Measurements from ENCODE around the gene GNAO1.
A peak's percentile ranks its signal among the peaks of the same experiment; 100 is the strongest.

The GNAO1 gene

DNA sequence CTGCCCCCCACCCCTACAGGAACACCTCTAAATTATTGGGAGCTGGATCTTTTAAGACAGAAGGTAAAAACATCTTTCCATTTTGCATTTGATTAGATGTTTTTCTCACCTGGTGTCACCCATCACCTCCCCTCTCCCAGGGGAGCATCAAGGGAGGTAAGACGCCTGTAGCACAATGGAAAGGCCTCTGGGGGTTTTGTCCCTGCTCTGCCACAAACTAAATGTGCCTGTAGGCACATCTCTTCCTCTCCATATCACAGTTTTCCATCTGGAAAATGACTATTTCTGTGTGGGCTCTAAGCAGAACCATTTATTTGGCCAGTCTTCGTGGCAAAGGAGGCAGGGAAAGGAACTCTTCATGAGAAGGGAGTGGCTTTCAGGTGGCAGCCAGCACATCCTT, 76.6 kb downstream of the GNAO1 start:
- peak; percentile 25 for DNase-seq

DNA sequence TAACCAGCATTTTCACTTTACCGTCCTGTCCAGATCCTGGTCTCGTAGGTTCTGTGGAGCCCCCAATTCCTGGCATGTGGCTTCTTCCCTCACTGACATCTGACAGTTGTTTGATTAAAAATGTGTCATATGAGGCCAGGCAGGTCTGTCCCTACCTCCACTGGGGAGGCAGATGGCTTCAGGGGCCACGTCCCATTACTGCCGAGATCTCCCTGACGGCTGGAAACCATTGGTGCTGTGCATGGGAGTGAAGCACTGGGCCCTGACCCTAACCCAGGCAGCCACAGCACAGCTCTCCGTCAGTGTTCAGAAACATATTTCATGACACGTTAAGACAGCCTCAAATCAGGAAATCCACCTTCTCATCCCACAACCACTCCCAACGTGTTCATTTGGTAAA, 77.5 kb downstream of the GNAO1 start:
- no peak for DNase-seq

DNA sequence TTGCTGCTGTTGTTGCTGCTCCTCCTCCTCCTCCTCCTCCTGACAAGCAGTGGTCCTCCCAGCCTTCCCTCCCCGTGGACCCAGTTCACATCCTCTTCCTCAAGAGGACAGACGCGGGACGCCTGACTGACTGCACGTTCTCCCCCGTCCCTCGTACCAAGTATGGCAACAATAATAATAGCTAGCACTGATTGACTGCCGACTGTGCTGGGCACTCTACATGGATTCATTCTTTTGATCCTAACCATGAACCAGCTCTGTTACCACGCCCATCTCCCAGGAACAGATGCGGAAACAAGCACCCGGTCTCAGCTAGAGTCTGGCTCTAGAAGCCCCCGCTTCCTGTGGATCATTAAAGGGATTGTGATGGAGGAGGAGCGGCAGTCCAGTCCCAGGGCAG, 78.0 kb downstream of the GNAO1 start:
- DNase-seq, result no peak

DNA sequence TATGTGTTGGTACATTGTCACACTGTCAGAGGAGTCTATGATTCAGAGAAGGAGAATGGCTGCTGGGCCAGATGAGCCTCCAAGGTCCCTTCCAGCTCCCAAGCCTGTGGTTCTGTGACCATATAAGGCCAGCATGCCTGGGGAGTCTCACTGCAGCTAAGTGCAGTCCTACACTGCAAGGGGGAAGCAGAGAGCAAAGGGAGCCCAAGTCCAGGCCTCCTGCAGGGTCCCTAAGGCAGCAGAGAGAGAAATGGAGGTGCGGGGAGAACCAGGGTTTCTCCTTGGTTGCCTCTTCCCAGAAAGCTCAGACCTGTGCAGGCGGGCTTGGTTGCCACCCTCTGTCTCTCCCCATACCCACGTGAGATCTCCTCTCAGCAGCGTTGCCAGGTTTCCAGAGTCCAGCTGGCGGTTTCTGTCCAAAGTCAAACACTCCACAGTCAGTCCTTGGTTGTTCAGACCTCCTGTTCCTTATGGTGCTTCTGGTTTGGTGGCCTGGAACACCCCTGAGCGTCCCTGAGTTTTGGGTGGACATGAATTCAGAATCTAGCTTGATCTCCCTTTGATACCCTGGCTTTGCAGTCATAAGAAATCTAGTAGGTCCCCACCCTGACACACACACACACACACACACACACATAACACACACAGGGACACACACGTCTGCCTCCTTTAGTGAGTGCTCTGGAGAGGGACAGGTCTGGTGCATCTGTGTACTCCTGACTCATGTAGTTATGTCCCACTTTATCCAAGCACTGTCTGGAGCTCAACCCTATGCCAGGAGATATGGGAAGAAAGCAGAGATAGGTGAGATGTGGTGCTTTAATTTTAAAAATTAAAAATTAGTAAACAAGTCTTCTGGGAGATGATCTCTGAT, 78.8 kb downstream of the GNAO1 start:
- no peak for DNase-seq

DNA sequence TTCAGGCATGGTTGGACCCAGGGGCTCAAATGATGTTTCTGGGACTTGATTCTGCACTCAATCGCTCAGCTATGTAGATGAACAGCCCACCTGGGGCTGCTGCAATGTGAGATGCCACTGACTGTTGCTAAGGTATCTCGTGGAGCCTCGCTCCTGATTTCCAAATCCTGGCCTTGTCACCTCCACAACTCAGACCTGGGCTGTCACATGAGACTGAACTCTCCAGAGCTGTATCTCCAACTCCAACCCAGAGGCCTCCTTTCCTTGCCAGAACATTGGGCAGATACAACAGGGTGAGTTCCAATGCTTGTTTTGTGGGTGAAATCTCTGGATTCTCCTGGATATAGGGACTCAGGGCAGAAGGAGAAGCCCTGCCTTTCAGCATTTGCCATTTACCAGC, 79.5 kb downstream of the GNAO1 start:
- no peak for DNase-seq

DNA sequence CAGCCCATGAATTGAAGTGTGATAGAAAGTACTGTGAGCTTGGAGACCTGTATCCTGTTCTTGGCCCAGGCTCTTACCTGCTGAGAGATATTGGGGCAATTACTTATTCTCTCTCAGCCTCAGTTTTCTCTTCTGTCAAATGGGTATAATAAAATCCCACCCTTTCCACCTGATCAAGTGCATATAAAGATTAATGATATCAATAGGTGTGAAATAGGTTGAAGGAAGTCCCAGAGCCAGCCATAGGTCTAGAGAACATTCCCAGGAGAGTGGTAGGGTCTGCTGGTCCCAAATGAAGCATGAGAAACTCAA, 81.2 kb downstream of the GNAO1 start:
- DNase-seq, result no peak

DNA sequence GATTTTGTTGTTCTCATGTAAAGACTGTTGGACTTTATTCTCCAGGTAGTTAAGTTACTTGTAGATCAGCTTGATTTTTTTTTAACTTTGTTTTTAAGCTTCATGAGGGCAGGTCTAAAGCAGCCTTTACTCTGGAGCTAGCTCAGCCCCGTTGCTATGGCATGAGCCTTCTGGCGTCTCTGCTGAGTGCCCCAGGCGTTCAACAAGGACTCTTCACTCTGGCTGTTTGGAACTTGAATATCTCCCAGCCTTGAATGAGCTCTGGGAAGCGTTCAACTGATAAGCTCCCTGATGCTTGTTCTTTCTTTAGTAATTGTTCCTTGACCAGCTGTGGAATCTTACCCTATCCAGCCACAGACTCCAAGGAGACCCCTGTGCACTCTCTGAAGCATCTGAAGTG, 82.3 kb downstream of the GNAO1 start:
- no peak for DNase-seq

DNA sequence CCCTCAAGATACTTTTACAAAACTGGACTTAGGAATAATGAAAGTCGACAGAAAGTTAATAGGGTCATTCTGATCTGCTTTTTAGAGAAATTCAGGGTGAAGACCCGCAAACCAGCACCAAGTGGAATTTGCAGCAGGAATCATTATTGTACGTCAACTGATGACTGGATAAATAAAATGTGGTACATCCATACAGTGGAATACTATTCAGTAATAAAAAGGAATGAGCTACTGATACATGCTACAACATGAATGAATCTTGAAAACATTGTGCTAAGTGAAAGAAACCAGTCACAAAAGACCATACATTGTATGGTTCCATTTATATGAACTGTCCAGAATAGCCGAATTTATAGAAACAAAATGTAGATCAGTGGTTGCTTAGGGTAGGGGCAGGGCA, 83.1 kb downstream of the GNAO1 start:
- no peak for DNase-seq

DNA sequence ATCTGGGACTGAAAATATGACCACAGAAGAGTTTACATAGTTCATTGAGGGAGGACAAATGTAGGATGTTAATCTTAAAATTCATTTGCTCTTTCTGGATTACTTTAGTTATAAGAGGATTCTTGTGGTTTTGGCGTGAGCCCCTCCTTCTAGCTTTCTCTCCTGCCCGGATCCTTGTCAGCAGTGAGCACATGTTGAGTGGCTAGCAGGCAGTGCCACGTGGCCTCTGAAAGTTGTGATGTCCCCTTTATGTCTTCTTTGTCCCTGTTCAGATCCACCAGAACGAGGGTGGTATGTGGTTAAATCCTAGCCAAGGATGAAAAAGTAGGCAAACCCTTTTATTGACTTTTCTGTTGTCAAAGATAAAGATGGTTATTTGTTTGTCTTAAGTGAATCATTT, 83.8 kb downstream of the GNAO1 start:
- no peak for DNase-seq

DNA sequence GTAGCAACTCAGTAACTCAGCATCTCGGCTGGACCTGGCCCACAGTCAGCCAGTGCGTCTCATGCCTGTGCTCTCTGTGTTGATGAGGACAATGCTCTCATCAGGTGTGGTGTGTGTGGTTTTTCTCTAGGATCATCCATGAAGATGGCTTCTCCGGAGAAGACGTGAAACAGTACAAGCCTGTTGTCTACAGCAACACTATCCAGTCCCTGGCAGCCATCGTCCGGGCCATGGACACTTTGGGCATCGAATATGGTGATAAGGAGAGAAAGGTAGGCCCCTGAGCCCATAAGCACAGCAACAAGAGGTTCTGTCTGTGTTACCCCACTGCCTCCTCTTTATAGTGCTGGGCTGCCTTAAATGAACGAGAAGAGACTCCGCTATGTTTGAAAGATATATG, 84.5 kb downstream of the GNAO1 start:
- no peak for DNase-seq

DNA sequence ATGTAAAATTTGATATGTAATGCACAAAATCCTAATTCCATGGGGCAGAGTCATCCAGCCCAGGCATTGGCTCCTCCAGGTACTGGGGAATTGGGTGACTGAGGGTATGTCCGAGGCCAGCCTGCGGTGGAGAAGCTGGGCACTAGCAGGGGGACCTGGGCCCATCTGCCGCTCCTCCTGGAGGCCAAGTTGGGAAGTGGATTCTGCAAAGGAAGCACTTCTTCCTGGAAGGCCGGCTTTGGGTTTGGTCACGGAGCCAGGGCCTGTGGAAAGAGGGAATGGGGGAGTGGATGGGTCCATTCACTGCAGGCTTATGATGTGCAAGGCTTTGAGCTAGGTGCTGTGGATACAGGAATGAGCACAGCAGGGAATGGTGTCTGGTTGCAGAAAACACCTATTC, 85.8 kb downstream of the GNAO1 start:
- DNase-seq, result no peak

DNA sequence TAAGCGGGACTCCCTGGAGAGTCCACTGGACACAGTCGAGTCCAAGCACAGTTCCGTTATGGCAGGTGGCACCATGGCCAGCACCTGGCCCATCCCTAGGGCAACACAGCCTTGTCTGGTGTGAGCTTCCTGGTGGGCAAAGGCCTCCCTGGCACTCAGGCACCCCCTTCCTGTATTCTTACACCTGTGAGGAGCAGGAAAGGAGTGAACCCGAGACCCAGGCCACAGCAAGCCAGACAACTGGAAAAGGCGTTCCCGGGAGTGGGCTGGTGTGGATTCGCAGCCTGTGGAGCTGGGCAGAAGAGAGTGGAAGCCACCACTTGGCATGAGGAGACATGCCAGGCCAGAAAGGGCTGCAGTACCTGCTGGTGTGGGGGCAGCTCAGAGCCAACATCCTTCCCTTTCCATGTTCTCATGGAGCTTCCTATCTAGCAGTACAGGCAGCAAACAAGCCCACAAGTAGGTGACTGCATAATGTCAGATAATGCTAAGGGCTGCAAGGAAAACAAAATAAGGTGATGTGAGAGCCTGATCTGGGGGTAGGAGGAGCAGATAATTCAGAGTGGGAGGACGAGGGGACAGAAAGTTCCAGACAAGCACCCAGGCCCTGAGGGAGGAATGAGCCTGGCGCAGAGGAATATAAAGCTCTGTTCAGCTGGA, 87.0 kb downstream of the GNAO1 start:
- no peak for DNase-seq

DNA sequence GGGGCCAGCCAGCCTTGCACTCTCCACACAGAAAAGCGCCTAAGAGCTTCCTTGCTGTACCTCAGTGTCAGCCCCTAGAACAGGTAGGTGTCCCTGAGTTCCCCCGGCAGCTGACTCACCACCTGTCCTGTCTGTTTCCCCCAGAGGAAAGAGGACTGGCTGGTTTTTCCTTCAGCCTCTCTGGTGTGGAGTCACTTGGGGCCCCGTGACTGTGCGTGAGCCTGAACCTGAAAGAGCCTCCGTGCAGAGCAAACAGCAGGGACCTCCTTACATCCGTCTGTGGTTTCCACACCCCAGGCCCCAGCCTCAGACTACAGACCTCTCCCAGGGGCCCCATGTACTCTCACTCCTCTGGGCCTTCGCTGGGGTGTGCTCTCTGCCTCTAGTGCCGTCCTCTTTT, 87.8 kb downstream of the GNAO1 start:
- DNase-seq, result no peak

DNA sequence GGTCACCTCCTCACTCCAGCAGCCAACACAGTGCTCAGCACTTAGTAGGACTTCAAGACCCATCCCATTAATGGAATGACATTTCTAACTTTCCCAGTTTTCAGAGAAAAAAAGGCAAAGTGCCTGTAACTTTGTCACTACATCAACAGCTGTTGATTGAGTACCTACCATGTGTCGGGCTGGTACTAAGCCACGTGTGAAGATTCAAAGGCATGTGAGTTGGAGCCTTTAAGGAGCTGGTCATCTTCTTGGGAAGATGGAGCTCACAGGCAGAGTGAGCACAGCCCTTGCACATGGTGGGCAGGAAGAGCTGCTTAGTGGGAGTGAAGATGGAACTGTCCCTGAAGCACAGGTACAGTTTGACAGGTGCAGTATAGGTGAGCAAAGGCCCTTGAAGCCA, 88.6 kb downstream of the GNAO1 start:
- DNase-seq, result no peak

DNA sequence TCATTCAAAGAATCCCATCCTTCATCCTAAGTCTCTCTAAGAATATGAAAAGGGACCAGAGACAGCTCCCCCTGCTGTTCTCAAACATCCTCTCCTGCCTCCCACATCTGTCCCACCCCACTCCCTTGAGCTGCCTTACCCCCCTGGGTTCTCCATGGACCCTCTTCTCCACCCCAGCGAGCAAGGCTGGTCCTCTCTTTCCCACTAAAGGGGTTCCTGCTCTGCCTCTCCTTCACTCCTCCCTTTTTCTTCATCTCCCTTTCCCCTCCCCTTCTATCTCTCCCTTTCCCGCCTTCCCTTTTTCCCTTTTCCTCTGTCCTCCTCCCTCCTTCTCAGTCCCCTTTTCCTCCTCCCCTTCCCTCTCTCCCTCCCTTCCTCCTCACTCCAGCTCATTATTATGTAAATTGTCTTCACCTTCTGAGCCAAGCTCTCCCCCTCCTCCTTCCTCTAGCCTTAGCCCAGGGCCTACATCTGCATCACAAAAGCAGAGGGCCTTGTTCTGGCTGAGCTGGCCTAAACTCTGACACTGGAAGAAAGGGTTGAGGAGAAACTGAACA, 90.0 kb downstream of the GNAO1 start:
- peak; percentile 46 for DNase-seq

DNA sequence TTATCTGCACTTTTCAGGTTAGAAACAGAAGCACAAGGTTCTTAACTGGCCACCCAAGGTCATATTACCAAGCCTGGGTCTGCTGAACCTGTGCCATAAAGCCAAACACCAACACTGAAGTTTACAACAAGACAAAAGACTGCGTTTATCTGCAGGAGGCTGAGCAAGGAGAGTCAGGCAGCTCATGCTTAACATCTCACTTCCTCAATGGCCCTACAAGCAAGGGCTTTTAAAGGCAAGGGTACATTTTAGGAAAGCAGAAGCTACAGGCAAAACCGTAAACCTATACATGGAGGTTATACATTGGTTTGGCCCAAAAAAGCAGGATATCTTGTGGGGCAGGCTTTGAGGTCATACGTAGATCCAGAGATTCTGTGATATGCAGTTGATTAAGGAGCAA, 91.2 kb downstream of the GNAO1 start:
- DNase-seq, result no peak

DNA sequence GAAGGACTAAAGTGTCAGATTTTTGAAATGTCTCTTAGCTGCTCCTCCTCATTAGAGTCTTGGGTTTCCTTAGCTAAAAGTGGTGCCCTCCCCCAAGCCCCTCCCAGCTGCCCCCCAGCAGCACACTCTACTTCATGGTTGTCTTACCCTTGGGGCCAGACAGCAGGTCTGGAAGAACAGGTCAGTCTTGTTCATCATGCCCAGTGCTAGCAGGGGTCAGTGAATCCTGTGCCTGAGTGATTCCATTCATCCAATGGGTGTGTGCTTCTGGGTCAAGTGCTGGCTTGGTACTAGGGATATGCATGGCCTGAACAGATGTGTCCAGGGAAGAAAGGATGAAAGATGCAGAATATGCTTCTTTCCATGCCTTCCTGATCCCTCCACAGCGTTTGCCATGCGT, 93.2 kb downstream of the GNAO1 start:
- DNase-seq, result no peak

DNA sequence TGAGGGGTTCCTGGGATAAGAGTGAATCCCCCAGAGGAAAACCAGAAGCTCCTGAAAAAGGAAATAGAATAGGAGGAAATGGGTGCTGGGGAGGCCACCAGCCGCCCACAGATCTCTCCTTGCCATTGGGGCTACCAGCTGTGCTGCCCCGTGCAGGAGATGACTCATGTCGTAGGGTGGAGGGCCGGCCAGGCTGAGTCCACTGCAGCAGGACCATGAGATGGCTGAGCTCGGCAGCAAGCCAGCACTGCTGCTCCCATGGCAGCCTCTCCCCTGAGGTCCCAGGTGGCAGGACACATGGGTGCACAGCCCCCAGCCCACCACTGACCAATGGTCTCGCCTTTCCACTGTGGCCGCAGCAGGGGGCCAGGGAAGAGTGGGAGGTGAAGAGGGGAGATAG, 95.5 kb downstream of the GNAO1 start:
- no peak for DNase-seq

DNA sequence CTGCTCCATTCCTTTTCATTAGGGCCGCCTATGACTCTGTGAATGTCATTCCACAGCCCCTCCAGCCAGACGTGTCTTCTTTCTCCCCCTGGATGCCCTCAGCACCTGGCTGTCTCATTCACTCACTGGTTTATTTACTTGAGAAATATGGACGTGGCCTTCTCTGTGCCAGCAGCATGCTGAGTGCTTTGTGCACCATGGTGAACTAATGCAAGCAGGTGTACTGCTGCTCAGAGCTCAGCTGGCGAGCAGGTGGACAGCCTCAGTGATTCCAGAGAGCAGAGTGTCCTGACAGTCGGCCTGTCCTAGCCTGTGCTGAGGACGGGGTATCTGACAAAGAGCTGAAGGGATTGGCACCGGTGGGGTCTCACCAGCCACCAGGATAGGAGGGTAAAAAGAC, 96.7 kb downstream of the GNAO1 start:
- DNase-seq, result no peak

DNA sequence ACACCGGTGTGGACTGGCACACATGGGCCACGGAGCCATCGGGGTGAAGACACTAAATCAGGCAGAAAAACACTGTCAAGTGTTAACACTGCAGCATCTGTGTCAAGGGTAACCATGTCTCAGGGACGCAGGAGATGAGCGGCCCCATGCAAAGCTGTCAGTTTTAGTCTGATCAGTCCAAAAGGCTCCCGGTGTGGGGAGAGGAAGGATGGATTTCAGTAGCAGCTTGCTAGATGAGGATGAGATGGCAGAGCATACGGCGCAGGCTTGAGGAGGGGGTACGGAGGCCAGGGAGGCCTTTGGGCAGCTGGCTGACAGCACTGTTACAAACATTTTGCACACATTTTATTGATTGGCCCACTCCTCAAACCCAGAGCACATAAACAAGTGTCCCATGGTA, 98.1 kb downstream of the GNAO1 start:
- no peak for DNase-seq

DNA sequence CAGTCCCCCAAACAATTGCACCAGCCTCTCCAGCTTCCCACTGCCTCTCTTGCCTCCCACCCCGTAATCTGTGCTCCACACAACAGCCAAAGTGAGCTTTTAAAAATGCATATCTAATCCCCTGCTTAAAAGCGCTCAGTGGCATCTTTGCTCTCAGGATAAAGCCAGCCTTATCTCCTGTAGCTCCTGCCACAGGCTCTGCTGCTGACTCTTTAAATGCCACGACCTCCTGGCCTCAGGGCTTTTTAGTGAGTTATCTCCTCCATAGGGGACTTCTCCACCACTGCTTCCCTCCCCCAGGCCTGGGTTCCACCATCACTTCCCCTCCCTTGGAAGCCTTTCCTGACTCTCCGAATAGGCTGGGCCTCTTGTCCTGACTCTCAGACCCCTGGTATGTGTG, 98.6 kb downstream of the GNAO1 start:
- no peak for DNase-seq

DNA sequence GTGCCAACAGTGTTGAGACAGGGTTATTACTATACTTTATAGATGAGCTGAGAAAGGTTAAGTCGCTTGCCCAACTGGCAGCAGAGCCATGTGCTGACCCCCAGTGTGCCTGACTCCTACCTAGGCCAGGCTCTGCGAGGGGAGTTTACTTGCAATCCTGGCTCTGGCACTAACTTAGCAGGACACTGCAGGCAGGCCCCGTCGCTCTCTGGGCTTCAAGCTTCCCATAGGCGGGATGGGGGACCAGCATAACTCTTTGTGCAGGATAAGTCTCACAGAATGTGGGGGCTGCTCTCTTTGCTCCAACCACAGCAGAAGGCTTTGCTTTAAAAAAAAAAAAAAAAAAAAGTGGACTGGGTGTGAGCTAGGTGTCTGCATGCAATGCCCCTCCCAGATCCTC, 102.7 kb downstream of the GNAO1 start:
- DNase-seq, result no peak

DNA sequence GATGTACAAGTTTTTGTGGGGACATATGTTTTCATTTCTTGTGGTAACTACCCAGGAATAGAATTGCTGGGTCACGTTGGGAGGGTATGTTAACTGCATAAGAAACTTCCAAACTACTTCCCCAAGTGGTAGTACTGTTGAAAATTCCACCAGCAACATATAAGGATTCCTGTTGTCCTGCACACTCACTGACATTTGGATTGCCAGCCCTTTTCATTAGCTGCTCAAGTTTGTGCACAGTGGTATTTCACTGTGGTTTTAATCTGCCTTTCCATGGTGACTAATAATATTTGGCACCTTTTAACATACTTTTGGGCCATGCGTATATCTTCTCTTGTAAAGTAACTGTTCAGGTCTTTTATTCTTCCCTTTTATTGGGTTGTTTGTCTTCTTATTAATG, 103.3 kb downstream of the GNAO1 start:
- no peak for DNase-seq

DNA sequence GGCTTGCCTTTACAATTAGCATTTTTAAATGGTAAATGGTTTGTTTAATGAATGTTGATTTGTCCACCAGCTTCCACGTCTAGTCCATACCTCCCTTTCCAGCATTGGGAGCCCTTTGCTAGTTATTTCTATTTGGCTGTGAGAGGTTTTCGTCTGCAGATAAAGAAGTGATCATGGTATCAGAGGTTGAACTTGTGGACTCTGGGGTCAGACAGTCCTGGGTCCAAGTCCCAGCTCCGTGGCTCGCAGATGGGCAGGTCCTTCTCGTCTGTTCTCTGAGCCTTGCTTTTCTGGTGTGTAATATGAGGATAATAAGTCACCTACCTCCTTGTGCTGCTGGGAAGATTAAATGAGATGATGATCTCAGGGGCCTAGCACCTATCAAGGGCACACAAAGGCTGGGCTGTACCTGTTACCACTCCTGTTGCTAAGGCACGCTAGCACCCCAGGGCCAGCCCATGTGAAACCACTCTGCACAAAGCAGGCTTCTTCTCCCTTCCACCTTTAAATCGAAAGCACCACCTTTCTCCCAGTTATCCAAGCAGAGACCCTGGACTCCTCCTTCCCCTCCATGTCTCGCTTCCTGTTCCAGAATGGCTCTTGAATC, 103.9 kb downstream of the GNAO1 start:
- DNase-seq, result no peak
